K562 (cell line): Measurements from ENCODE around the gene GPRIN1. TPM values are rescaled to one million over a fixed set of nuclear protein-coding genes. Genes with fewer than 3 reads are reported as not detected.

ENCODE experiments used
- ATAC-seq: fragments of 200-7000 bp; cut with Tn5 transposase; 3 replicates; pipeline ENCODE4 v1.9.1; 2020; ENCODE audit warnings: moderate library complexity
- BruUV-seq: library from RNA; stranded (reverse); fragments of 400-500 nt; replicated peaks from 2 replicates; lab custom pipeline; 2021; lab: Mats Ljungman, UMichigan
- CTCF ChIA-PET: fragments of 300-600 bp; formaldehyde crosslinking; extraction: SDS; loops from one replicate; lab custom pipeline; 2021; ENCODE audit warnings: low intra/inter-chr PET ratio; lab: Yijun Ruan, JAX
- POLR2A ChIA-PET: fragments of 300-600, 350-650 bp; sonication (Branson Sonifier 250); formaldehyde crosslinking; extraction: SDS; loops from one replicate; lab custom pipeline; 2021; ENCODE audit warnings: antibody characterized with exemption, inconsistent platforms; lab: Yijun Ruan, JAX
- DNase-seq, 4 experiments: peaks; one replicate each; pipeline versions ENCODE4 v3.0.0 to v3.0.0-alpha.2; 2011 to 2018; ENCODE audit warnings: low spot score in 3 of 4, mixed read lengths in 3 of 4; ENCODE audit errors: extremely low read depth in 1 of 4
- FAIRE-seq: peaks from 2 replicates; lab custom pipeline; 2011; peaks lifted over from hg19 to GRCh38; lab: Jason Lieb, UNC
- H2AFZ ChIP-seq: 2 replicates; pipeline ENCODE4 v1.6.0; 2011; ENCODE audit warnings: low read depth, low read length, control low read depth, inconsistent platforms
- H3K27ac ChIP-seq: fragments of 200-600 bp; 3 replicates; pipeline ENCODE4 v1.8.0; 2011; ENCODE audit warnings: low read depth, mild to moderate bottlenecking, control low read depth, inconsistent platforms, low read length, moderate library complexity, mixed read lengths; ENCODE audit errors: extremely low read depth
- H3K27me3 ChIP-seq, 2 experiments: fragments of 300-600 bp in 1 of 2; 2 replicates in 1 of 2; 3 replicates in 1 of 2; pipeline versions ENCODE4 v1.6.0 to v1.8.0; 2011; ENCODE audit warnings: inconsistent platforms in 2 of 2, low read length in 2 of 2, mild to moderate bottlenecking in 1 of 2, mixed read lengths in 1 of 2, moderate library complexity in 1 of 2; ENCODE audit not compliant: control insufficient read depth in 2 of 2, insufficient read depth in 2 of 2
- H3K36me3 ChIP-seq: fragments of 300-600 bp; 3 replicates; pipeline ENCODE4 v1.8.0; 2011; ENCODE audit warnings: mild to moderate bottlenecking, low read length, inconsistent platforms; ENCODE audit not compliant: control insufficient read depth, insufficient read depth
- H3K4me1 ChIP-seq, 2 experiments: fragments of 200-600 bp in 1 of 2; replicated peaks in 1 of 2; 2 replicates in 1 of 2; 3 replicates in 1 of 2; pipeline versions ENCODE4 v1.5.1 to v1.8.0; 2011; ENCODE audit warnings: inconsistent platforms in 2 of 2, low read length in 2 of 2, mild to moderate bottlenecking in 1 of 2, mixed read lengths in 1 of 2, moderate library complexity in 1 of 2; ENCODE audit not compliant: control insufficient read depth in 2 of 2, insufficient read depth in 2 of 2
- H3K4me2 ChIP-seq: 2 replicates; pipeline ENCODE4 v1.6.1; 2011; ENCODE audit warnings: low read length, control low read depth, inconsistent platforms, mixed read lengths; ENCODE audit not compliant: insufficient read depth
- H3K4me3 ChIP-seq: fragments of 200-600 bp; sonication (generic), shearing (Covaris generic); 2 replicates; pipeline ENCODE4 v1.5.1; 2016; ENCODE audit warnings: control low read depth, inconsistent platforms
- H3K79me2 ChIP-seq: fragments of 200-600 bp; 3 replicates; pipeline ENCODE4 v1.8.0; 2011; ENCODE audit warnings: low read length, inconsistent platforms; ENCODE audit not compliant: control insufficient read depth, insufficient read depth
- H3K9ac ChIP-seq, 2 experiments: 2 replicates each; pipeline versions ENCODE4 v1.6.0 to v1.6.1; 2011; ENCODE audit warnings: low read depth in 2 of 2, low read length in 2 of 2, control low read depth in 1 of 2, inconsistent platforms in 1 of 2, mild to moderate bottlenecking in 1 of 2, mixed read lengths in 1 of 2; ENCODE audit not compliant: insufficient read depth in 1 of 2
- H3K9me1 ChIP-seq: one replicate; pipeline ENCODE4 v1.6.0; 2011; ENCODE audit warnings: inconsistent platforms, mild to moderate bottlenecking, low read length, moderate library complexity; ENCODE audit not compliant: control insufficient read depth, insufficient read depth
- H3K9me3 ChIP-seq: replicated peaks from 2 replicates; pipeline ENCODE4 v1.5.1; 2011; ENCODE audit warnings: low read depth, low read length, inconsistent platforms; ENCODE audit not compliant: control insufficient read depth, insufficient read depth
- H4K20me1 ChIP-seq: replicated peaks from 2 replicates; pipeline ENCODE4 v1.6.1; 2011; ENCODE audit warnings: low read length, inconsistent platforms, mixed read lengths; ENCODE audit not compliant: control insufficient read depth, insufficient read depth
- MLLT1 ChIP-seq, 2 experiments: fragments of 450-650 bp; IDR thresholded peaks; 2 replicates each; pipeline ENCODE4 v1.6.1; 2016
- PCBP2 ChIP-seq: fragments of 200-400 bp; formaldehyde crosslinking; IDR thresholded peaks from 2 replicates; pipeline ENCODE4 v1.6.1; 2018; ENCODE audit warnings: low read length, low read depth, mild to moderate bottlenecking, moderate library complexity; ENCODE audit not compliant: poor library complexity, severe bottlenecking
- SIN3A ChIP-seq, 2 experiments: fragments of 150-350 bp in 1 of 2; IDR thresholded peaks; 2 replicates each; pipeline ENCODE4 v1.6.1; 2011 to 2016; ENCODE audit warnings: borderline replicate concordance in 2 of 2, low read depth in 2 of 2, low read length in 2 of 2, mild to moderate bottlenecking in 2 of 2, moderate library complexity in 2 of 2; ENCODE audit not compliant: control insufficient read depth in 1 of 2
- VEZF1 ChIP-seq: fragments of 200-800 bp; sonication (Bioruptor generic); IDR thresholded peaks from 2 replicates; pipeline ENCODE4 v1.6.1; 2017; ENCODE audit warnings: missing genetic modification characterization, missing compliant biosample characterization
- WGBS: fragments of 100-300 bp; shearing (Covaris generic); methylation state at CpG from one replicate; pipeline ENCODE4 v1.1.6; 2016; ENCODE audit warnings: low coverage, mixed read lengths; ENCODE audit not compliant: insufficient coverage; ENCODE audit errors: missing lambda C conversion rate; 5-methylcytosine and 5-hydroxymethylcytosine counted together
- in situ Hi-C: fragments of 300-500 bp; cut with MboI; formaldehyde crosslinking; loops from 4 replicates; pipeline ENCODE4 v1.15.0; 2018; ENCODE audit warnings: inconsistent platforms, mixed read lengths
- intact Hi-C: fragments of 100-400 bp; cut with micrococcal nuclease; formaldehyde crosslinking; loops from 2 replicates; pipeline ENCODE4 v1.14.2; 2022
- polyA plus RNA-seq, 8 experiments: library from polyadenylated mRNA; depleted of rRNA in 4 of 8; stranded (reverse) in 5 of 8; unstranded in 3 of 8; fragments of >200 nt; fragmentation: Nextera tagmentation in 2 of 8; fragmentation: Illumina TruSeq in 1 of 8; extraction: Ambion mirVana in 2 of 8; extraction: Trizol in 1 of 8; gene quantifications; 2 replicates each; pipeline versions ENCODE4 v1.2.1 to v1.2.3, GENCODE V29; 2011 to 2014; ENCODE audit warnings: inconsistent platforms in 1 of 8, missing spikeins in 1 of 8
- total RNA-seq, 7 experiments: library from RNA; depleted of rRNA in 6 of 7; stranded (reverse); fragments of >200 nt in 6 of 7; fragmentation: Illumina TruSeq in 2 of 7; extraction: Trizol in 2 of 7; gene quantifications; 2 replicates each; pipeline versions ENCODE4 v1.2.1 to v1.2.3, GENCODE V29; 2011 to 2021; ENCODE audit warnings: low replicate concordance in 1 of 7

GPRIN1 gene
- total and polyA plus RNA-seq, 9 of the 15 experiments (the other 6 are each of a cell fraction or from before 2014, with no cell fraction given), result 0.15 to 11.6 (median 4.4) TPM

GRCh38 chr5:176642675-176643490, 32.9 kb upstream of the GPRIN1 start (continued):
- TF ChIP-seq VEZF1 (CRISPR knock-in tag) (peak; percentile 77), SIN3A (IDR thresholded peaks at IDR 0.05; ENCODE audit: borderline replicate concordance in 2 of 2, control insufficient read depth in 1 of 2, low read depth in 2 of 2, low read length in 2 of 2) (no peak)

DNA sequence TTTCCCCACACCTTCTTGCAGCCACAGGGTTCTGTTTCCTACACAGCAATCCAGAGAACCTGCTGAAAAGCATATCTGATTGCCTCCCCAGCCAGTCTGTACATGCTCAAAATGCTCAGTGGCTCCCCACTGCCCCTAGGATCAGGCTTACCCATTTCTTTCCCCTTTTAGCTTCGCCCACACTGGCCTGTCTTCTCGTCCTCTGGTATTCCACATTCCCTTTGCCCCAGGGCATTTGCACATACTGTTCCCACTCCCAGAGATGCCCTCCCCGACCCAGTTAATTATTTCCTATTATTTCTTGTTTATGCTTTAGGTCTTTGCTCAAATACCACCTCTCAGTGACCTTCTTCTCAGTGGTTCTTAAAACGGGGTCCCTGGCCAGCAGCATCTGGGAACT, 30.7 kb upstream of the GPRIN1 start:
- Histone ChIP-seq H4K20me1 (peaks cover 4% of the 10 kb centered on the region; the same call in 1 of the 2 replicates), H2AFZ (no peak overlapping the region), H3K4me1 (peaks cover 13 to 27% of the 10 kb centered on the region in 2 experiments; a peak in 4 of 5 replicates), H3K9me3 (no peaks in the 10 kb centered on the region), H3K9me1 (no peaks in the 10 kb centered on the region), H3K4me2 (no peak overlapping the region), H3K79me2 (no peaks in the 10 kb centered on the region), H3K27me3 (peaks cover 21 to 35% of the 10 kb centered on the region in 2 experiments; a peak in 4 of 5 replicates), H3K9ac (no peak overlapping the region), H3K4me3 (no peak overlapping the region), H3K27ac (no peak overlapping the region), H3K36me3 (no peaks in the 10 kb centered on the region)
- ATAC-seq (no peak), FAIRE-seq (no peak), DNase-seq (no peak)
- intact Hi-C loops (loop anchor here (10.0 kb wide), 1 partner anchor 66 kb away; no protein-coding TSS in a partner anchor), in situ Hi-C loops (no loop called here)
- POLR2A ChIA-PET, result no interaction called here
- BruUV-seq, result no TSS peak
- WGBS, result 10% methylated on average over 4 of the region's 4 CpGs
- CTCF ChIA-PET, result no interaction called here
- TF ChIP-seq PCBP2, result no peak
- TF ChIP-seq MLLT1 (IDR thresholded peaks at IDR 0.05), result no peak
